Brain pericyte (primary cell): Measurements from ENCODE around the gene SLC23A2.

Source experiments
- DNase-seq: peaks from one replicate; pipeline ENCODE4 v3.0.0-alpha.2; 2012; ENCODE audit warnings: low read depth, low spot score

The SLC23A2 gene

DNA sequence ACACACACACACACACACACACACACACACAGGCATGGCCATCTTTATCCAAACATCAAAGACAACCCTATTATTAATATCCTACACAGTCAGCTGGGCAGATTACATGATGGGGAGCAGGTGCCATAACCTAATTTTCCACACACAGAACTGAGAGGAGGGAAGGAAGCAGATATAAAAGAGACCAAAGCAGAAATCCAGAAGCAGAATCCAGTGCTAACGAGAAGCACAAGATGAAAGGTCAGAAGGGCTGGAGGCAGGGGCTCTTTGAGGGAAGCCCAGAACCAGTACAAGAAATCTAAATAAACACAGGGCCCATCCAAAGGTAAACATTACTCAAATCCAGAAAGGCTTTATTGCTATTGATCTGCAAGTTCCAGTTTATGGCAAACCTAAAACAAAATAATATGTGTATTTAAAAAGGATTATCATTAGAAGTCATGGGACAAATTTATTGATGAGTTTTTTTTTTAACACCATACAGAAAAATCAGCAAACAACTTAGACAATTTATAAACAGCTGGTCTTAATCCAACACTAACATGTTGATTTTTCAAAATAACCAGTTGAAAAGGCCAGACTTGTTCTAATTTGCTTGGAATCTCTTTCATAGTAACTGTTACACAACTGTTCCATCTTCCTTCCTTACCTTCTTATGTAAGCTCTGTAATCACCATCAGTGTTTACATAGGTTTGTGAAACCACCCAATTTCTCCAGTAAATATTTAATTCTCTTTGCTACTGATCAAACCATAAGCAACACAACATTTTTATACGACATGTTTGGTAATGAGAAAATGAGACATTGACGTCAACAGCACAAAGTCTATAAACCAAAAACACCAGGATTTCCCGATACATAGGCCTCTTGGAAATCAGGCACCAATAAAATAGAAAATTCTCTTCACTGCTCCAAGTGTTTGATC lies 34.2 kb downstream of the SLC23A2 start:
- no peak for DNase-seq

DNA sequence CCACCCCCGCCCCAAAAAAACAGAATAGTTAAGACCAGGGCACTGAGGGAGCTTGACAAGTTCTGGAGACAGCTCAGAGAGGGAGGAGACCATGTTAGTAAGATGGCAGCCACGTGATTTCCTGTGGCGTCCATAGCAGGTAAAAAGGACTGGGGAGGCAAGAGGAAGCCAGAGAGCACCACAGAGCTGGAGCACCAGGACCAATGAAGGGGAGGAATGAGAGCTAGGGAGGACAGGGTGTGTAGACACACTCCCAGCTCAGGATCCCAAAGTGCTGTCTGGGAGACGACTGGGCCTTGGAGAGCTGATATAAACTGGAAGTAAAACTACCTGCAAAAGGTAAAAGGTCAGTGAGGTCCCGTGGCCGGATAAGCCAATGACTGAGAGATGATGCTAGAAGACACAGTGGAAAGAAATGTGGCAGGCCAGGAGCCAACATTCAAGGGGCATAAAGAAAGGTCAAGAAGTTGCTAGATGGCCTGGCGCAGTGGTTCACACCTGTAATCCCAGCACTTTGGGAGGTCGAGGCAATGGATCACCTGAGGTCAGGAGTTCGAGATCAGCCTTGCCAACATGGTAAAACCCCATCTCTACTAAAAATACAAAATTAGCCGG lies 39.0 kb downstream of the SLC23A2 start:
- no peak for DNase-seq

DNA sequence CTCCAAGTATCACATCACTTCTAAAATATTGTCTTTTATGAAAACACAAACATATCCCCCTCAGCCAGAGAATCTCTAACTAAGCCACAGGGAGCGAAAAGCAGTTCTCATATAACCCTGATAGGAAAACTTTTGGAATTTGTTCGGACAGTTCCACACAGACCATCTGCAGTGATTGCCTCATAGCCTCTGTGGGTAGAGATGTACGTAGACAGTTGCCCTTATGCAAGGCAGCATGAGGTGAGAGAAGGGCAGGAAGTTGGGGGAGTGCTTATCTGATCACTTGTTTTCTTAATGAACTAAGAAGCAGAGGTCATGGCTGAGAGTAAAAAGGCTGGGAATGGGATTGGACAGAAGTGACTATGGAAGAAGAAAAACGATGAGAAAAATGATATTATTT lies 39.6 kb downstream of the SLC23A2 start:
- no peak for DNase-seq

DNA sequence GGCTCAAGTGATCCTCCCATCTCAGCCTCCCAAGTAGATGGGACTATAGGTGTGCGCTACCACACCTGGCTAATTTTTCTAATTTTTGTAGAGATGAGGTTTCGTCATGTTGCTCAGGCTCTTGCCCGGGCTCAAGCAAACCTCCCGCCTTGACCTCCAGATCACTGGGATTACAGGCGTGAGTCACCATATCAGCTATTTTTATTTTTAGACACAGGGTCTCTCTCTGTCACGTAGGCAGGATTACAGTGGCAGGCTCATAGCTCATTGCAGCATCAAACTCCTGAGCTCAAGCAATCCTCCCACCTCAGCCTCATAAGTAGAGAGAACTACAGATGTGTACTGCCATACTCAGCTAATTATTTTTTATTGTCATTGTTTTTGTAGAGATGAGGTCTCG lies 41.7 kb downstream of the SLC23A2 start:
- no peak for DNase-seq

DNA sequence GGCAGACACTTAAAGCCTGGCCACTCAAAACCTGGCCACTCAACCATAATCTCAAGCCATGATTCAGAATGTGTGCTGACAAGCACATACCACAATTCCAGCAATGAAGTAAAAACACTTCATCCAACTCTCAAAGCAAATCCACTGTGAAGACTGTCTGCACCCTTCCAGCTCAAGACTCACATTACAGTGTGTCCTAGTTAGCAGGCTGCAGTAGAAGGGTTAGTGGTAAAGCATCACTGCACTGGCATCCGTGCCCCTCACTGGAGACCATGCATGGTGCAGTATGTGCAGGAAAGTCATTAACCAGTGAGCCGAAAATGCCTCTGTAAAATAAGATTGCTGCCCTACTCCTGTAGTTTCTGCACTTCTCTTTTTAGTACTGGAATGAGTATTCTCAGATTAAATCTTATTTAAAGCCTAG lies 43.4 kb downstream of the SLC23A2 start:
- no peak for DNase-seq

DNA sequence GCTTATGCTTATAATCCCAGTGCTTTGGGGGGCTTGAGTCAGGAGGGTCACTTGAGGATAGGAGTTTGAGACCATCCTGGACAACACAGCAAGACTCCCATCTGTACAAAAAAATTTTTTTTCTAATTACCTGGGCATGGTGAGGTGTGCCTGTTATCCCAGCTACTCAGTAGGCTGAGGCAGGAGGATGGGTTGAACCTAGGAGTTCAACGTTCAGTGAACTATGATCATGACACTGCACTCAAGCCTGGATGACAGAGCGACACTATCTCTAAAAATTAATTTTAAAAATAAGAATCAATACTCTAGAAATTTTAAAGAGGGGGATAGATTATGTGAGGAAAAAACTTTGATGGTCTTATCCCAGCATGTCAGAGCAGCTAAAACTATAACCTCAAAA lies 44.1 kb downstream of the SLC23A2 start:
- DNase-seq, result no peak

DNA sequence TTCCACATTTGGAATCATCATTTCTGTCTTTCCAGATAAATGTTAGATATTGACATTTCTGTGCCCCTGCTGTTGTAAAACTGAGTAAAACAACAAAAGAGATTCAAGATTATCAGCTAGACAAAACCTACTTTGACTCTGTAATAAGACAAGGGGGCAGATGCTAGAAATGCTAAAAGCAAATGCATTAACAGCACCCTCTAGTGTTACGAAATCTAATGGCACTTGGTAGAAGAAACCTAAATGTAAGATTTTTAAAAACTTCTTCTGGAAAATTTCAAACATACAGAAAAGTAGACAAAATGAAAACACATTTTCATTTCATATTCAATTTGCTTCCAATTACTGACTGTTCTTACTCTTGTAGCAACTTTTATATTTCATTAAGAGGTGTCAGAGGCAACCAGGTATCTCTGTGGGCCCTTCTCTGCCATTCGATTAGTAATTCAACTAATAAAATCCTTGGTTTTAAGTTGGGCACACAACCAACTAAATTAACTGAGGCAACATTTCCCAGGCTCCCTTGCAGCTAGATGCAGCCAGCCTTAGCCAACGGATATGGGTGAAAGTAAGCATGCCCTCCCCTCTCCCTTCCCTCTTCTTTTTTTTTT lies 45.0 kb downstream of the SLC23A2 start:
- peak; percentile 27 for DNase-seq

DNA sequence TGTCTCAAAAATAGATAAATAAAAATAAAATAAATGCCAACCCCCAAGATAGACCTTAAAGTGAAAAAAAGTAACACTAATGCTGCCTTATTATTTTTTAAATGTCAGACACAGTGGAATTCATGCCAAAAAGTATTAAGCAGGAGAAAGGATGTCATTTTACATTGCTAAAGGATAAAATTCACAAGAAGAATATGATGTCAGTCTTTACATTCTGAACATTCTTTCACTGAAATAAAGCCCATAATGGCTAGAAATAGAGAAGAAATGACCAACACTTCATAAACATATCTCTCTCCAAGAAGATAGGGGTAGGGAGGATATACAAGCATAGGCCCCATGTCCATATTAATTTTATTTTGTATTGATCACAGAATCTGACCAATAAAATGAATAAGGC lies 47.4 kb downstream of the SLC23A2 start:
- DNase-seq, result no peak

DNA sequence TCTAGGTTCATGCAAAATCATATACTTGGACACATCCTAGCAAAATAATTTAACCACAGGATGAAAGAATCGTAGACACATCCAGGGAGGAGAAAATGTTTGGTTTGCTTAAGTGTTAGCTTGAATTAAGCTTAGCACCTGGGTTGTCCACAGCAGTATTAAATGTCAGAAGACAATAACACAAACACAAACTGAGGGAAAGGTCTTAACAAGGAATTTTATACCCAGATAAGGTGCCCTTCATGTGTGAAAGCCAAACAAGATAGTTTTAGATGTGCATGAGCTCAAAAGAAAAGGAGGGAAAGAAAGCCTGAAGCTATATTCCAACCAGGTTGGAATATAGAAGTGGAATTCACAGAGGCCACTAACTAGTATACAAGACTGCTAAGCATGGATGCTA lies 49.1 kb downstream of the SLC23A2 start:
- DNase-seq, result no peak

DNA sequence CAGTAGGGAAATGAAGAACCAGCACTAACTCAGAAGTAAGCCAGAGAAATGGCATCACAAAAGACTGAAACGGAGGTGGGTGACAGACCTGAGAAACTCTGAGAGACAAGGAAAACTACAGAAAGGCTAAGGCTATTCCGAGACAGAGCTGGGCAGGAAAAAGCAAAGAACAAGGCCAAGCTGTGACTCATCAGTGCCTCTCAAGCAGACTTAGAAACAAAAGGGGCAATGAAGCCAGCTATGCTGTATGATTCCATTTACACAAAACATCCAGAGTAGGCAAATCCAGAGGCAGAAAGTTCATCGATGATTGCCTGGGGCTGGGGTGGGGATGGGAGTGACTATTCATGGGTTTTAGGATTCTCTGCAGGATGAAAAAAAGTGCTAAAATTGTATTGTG lies 50.0 kb downstream of the SLC23A2 start:
- peak; percentile 29 for DNase-seq

DNA sequence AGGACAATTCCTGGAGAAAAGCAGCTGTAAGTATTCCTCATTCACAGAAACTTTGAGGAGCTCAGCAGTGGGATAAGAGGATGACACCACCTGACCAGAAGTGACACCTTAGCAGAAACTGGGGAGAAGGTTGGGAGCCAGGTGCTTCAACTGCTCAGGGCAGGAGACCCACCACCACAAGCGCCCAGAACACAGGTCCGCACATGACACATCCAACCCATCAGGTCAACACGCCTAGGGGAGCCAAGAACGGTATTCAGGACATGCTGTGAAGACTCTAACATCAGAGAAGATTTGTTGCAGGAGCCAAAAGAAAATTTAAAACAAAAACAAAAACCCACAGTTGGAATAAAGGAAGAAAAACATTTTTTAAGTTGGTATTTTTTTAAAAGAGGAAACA lies 50.5 kb downstream of the SLC23A2 start:
- DNase-seq, result no peak

DNA sequence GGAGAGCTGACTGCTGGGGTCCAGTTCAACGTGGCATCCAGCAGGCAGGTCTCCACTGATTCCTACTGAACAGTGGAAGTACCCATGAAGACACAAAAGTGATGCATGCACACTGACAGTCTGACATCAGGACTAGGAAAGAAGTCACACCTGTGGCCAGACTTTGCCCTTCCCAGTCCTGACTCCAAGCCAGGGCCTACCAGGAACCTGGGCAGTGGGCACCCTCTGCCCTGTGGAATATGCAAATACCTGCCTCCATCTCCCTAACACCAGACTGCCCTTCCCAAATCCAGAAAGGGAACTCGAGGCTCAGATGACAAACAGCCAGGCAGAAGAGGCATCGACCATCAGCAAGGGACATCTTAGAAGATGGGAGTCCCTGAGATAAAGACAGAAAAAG lies 50.9 kb downstream of the SLC23A2 start:
- DNase-seq, result no peak

DNA sequence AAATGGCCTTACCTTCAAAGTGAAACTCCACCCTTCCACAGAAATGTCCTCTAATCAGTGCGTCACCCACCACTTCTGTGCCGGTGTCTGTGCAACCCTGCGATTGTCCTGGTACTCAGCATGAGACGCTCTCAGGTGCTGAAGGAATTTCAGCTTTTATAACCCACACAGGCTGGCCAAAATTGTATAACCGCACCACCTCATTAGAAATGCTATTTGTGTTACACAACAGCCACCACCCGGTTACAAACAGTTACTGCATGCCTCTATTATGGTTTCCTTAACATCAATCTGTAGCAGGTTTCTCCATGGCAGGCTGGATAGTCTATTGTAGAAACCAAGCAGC lies 51.5 kb downstream of the SLC23A2 start:
- DNase-seq, result no peak

DNA sequence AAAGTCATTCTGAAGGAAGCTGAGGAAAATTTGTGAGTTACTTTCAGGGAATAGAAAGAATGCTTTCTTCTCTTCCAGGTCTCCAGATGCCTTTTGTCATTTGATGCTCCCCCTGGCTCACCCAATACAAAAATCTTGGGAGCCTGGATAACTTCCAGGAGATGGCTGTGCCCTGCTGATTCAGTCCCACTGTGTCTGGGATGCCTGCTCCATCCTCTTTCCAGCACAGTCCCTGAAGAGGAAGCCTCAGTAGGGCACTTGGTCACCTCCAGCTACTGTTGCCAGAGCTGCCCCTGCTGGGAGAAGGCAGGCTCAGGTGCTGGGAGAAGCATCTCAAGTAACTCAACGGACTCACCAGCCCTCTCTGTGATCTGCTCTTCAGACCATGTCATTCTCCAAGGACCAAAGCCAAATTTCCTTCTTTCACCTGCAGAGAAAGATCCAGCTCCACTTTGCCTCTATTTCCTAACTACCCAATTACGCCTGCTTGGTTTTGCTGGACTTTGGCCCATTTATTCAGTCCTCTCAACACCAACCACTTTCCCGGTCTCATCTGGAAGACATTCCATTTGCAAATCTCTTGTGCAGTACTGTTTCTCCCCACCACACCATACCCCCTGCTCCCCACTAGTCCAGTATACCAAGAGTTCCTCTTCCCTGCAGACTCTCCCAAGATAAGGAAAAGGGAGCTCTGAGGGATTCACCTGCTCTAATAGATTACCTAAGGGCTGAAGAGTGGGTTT lies 53.3 kb downstream of the SLC23A2 start:
- DNase-seq, result no peak

DNA sequence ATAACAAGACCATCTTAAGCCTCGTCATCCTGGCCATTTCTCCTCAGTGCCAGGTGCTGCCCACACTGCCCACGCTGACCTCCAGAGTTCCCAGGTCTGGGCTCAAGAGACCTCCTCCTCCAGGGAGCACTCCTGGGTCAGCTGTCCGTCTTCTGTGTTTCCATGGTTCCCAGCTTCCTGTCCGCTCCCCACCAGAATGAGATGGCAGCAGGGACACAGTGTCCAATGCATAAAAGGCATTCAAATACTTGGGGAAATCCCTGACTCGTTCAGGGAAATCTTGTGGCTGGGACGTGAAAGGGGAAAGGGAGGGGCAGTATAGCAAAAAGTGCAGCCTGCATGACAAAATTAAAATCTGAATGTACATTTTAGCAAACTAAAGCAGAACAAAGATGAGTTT lies 54.3 kb downstream of the SLC23A2 start:
- DNase-seq, result no peak

DNA sequence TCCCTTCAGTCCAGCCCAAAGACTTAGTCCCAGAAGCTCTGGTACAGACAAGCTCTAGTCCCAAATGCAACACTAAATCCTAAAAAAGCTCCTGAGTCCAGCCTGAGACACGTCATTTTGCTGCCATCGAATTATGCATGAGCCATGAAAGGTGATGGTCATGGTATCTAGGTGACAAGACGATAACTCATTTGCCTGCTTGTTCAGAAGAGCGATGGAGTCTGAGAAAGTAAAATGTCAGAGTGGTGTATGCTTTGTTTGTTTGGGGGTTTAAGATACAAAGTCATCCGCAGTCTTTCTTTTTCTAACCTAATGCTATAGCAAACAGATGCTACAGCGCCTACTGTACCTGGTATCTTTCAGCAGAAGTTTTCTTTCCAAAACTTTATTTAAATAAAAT lies 54.7 kb downstream of the SLC23A2 start:
- DNase-seq, result no peak

DNA sequence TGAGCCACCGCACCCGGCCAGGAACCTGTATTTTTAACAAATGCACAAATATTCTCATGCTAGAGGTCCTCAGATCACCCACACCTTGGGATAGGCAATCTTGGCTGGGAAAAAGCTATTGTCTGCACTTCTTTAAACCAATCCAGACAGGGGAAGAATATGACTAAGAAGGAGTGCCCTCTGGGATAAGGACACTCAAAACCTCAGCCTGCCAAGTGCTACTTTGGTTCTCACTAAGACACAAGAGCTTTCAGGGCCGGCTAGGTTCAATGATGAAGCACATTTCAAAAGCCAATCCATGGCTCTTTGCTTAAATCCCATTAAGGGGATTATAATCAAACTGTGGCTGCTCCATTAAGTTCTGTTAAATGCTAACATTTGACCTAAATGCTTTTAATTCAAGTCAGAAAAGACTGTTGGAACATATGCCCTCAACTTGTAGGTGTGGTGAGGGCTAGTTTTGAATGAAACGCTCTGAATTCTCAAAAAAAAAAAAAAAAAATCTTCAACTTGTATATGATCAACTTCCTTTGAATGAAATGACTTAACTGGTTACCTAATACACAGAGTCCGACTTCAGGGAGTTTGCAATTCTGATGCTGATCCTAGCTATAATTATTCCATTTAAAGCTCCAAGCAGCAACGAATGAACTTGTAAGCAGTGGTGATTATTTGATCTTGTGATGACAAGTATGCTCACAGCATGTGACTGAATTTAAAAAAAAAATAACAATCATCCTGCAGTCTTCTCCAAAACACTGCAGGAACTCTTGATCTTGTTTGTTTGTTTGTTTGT lies 56.6 kb downstream of the SLC23A2 start:
- DNase-seq, result no peak

DNA sequence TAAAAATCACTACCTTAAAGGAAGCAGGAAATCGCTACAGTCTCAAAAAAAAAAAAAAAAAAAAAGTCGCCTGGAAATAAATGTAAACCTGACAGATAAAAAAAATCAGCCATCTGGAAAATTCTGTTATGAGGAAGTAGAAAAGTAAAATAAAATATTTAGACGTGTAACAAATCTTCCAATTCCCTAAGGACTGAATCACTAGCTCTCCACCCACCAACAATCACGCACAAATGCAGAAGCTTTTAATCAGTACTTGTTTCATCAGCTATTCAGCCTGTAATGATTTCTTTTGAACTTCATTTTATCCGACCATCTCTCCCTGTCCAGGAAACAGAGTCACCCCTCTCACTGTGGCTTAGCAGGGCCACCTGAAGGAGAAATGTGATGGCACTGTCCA lies 59.0 kb downstream of the SLC23A2 start:
- no peak for DNase-seq

DNA sequence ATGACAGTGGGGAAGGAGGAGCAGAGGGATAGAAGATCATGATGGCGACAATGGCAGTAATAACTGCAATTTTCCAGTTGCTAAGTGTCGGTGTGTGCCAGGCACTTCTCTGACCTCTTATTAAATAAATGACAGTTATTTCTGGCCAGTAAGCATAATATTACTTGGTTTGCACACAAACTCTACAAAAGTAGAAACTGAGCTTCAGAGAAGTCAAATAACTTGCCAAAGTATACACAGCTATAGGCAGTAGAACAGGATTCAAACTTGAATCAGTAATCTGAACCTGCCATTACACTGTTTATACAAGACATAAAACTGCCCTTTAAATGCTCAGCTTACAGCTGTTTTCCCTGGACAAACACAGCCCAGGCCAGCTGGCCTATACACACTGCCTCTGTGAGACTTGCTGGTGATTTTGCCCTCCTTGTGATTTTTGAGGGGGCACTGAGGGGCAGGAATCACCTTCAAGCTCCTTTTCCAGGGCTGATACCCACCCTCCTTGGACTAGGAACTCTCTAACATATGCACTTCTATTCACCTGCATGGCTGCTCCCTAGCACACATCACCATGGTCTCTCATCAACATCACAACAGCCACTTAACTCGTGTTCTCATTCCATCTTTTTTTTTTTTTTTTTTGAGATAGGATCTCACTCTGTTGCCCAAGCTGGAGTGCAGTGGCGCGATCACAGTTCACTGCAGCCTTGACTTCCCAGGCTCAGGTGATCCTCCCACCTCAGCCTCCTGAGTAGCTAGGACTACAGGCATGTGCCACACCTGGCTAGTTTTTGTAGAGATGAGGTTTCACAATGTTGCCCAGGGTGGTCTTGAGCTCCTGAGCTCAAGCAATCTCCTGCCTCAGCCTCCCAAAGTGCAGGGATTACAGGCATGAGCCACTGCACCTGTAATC lies 63.6 kb downstream of the SLC23A2 start:
- peak; percentile 10 for DNase-seq

DNA sequence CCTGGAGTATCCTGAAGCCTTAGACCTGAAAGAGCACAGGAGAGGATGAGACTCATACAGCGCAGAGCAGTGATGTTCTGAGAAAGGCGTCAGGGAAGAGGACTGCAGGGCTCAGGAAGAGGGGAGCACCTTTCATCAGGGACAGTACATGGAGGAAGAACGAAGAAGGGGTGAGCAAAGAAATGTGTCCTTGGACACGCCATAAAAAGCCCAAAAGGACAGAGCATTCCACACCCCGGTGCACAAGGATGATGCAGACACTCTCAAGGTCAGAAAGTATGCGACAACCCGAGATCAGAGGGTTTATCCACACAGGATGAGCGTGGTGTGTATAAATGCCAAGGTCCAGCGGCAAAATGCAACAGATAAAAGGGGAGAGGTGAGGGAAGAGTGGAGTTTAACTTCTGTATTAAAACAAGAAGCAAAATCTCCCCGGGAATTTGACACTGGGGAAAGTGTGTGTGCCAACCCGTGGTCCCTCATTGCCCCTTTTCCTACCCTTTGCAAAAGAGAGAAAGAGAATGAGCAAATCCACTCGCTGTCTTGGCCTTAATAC lies 64.4 kb downstream of the SLC23A2 start:
- DNase-seq, result no peak
